GM19328 (cell line): ENCODE data around the gene MRPS23.
"Not testable (repeated sequence)": the region's sequence is repeated elsewhere in the genome, so short reads cannot be mapped to it uniquely, and the experiment has no call there.

Source experiments
- ATAC-seq: cut with Tn5 transposase; IDR thresholded peaks from one replicate; pipeline ENCODE4 v1.9.1; 2021; ENCODE audit warnings: mild to moderate bottlenecking, moderate library complexity; ENCODE audit not compliant: unreplicated experiment

MRPS23 gene

DNA sequence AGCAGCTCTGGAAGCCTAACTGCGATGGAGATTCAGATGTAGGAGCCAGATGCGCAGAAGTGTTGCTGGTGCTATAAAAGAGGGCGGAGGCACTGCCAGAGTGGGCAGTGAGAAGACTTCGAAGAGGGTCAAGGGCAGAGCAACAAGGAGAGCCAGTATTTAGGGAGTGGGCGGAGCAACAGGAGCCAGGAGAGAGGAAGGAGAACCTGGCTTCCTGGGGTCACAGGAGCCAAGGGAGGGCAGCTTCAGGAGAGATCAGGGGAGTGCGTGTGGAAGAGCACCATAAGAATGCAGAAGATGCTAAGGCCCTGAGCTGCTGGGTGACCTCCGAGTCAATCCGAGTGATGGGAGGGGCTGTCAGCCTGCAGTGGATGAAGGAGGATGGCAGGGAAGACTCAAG, 14.4 kb upstream of the MRPS23 start:
- ATAC-seq = no peak

GRCh38 chr17:57862694-57863667, 13.1 kb upstream of the MRPS23 start:
- ATAC-seq = no peak

DNA sequence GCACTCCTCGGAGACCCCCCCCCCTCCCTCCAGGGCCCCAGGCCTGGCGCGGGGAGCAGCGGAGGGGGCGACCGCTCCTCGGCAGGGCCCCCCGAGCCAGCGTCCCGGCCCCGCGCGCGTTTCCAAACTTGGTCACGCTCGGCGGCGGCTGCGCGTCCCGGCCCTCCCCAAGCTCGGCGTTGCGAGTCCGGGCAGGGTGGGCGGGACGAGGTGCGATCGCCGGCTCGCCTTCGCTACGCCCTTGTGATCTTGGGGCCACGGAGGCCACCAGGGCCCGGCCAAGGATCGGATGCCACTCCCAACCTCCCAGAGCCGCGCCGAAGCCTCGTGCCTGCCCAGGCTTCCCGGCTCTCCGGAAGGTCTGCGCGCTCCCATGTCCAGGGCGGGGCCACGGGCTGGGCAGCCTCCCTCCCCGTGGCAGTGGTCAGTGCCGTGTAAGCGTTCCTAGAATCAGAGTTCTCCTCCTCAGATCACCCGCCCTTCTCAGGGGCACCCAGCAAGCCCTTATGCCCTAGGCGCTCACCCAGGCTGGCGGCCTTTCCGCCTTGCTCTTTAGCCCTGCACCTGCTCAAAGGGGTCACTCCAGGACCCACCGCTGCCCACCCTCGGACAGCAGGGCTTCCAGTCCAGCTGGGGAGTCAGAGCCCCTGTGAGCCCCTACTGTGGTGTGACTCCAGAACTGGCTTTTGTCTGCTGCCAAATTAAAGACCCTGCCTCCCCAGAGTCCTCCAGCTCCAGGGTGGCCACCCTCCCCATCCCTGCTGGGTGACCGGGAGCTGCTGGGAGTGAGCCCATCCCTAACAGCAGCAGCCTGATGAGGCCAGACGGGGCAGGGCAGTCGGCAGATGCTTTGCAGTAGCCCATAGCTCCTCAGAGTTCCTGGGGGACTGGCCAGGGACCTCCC, 12.2 kb upstream of the MRPS23 start:
- ATAC-seq = no peak

DNA sequence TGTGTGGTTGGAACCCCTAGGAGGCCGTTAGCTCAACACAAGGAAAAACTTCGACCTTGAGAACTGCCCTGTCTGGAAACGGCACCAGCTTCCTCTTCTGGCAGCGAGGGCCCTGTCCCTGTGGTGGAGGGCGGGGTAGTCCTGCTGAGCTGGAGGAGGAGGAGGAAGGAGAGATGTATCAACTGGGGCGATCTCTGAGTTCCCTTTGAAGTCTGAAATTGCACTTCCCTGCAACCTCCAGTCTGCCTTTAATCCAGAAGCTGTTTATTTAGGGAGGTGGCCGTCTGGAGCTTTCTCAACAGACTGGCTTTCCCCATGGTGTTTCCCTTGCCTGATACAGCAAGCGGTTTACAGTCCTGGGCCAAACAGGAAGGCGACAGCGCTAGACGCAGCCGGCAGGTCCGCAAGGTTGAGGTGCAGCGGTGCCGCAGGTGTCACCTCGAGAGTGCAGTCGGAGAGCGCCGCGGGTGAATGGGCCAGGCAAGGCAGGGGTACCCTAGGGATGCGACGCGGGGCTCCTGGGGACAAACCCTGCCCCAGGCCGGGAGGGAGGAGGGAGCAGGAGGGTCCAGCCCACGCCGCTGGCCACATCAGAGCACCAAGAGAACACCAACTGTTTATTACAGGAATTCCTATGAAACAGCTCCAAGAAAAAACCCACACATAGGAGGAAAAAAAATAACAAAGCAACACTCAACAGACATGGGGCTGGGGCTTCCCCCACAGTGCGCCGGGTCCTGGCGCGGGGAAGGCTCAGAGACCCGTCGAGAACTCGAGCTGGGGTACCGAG, 11.4 kb upstream of the MRPS23 start:
- ATAC-seq = no peak

DNA sequence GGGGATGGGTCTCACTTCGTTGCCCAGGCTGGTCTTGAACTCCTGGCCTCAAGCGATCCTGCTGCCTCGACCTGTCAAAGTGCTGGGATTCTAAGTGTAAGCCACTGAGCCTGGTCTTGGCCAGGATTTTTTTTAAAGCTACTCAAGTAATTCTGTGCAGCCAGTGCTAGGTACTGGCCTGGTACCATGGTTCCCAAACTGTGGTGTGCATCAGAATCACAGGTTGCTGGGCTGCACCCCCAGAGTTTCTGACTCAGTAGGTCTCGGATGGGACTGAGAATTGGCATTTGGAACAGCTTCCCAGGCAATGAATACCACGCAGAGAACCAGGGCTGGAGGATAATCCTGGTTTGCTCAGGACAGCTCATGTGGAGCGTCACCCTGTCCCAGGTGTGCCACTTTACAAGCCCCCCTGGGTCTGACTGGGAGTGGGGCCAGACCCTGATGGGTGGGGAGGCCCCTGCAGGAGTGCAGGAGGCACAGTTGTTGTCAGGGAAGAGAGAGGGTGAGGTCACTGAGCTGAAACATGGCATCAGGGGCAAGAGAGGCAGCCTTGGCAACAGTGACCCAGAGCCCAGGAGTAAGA, 10.7 kb upstream of the MRPS23 start:
- ATAC-seq = no peak

- ATAC-seq = no peak
Observed at GRCh38 chr17:57859601-57860413, 10.0 kb upstream of the MRPS23 start.

DNA sequence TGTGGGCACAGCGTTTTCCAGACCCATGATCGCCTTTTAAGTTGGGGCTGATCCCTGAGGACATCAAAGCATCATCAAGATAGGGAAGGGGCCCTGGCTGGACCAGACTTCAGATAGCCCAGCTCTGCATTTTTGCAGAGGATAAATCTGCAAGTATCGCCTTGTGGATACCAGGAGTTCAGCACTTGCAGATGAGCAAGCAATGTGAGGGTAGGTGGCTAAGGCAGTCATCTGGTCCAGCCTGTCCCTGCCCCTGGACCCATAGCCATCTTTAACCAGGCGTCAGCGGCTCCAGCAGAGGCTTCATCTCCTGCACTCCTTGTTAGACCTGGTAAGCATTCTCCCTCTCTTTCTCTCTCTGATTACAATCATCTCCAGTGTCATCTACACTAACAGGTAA, 9.0 kb upstream of the MRPS23 start:
- no peak for ATAC-seq

DNA sequence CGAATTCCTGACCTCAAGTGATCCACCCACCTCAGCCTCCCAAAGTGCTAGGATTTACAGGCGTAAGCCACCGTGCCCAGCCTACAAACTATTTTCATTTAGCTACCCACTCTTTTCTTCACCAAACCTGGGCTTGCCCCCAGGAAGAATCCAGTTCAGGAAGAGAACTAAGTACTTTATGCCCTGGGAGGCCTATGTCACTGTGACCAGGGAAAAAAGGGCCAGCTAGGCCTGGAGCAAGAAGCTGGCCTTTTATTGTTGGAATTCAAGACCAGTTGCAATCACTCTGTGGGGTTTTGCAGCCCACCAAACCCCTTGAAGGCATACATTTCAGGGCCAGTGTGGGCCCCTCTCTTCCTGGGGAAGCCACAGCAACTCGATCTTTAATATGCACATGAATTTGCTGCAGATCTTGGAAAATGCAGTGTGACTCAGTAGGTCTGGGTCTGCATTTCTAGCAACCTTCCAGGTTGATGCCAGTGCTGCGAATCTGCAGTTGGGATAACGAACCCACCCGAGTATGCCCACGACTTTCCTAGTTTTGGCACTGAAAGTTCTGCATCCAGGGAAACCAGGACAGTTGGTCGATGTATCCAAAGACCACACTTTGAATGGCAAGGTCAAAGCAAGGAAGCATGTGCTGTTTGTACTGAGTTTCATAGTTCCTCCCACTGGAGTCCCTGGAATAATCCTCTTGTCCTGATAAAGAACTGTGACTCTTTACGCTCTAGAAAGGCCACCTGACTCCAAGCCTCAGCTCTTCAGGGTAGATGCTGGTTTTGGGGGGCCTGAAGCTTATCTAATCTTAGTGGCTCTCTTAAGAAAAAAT, 7.2 kb upstream of the MRPS23 start:
- no peak for ATAC-seq

DNA sequence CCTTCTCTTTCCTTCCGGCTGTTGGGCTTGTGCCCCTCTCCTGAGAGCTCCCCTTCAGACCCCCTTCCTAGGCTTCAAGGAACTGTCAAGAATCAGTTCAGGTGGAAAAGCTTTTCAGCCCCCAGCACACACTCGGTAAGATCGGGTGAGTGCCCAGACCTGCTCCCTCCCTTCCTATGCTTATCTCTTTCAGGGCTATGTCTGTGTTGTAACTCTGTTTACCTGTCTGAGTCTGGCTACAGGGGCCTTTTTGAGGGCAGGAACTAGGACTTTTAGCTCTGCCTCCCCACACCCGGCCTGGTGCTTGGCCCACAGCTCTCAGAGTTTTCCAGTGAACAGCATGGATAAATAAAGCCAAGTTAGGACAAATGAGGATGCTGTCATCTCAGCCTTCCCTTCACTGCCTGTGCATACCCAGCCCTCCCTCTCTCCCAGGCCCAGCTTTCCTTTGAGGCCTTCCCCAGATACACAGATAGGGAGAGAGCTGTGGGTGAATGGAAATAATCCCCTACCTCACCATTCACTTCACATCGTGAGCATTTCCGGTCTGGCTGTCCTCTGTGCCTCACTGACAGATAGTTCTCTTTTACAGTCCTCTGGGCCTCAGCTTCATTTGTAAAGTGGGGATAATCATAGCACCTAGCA, 5.7 kb upstream of the MRPS23 start:
- ATAC-seq = no peak

DNA sequence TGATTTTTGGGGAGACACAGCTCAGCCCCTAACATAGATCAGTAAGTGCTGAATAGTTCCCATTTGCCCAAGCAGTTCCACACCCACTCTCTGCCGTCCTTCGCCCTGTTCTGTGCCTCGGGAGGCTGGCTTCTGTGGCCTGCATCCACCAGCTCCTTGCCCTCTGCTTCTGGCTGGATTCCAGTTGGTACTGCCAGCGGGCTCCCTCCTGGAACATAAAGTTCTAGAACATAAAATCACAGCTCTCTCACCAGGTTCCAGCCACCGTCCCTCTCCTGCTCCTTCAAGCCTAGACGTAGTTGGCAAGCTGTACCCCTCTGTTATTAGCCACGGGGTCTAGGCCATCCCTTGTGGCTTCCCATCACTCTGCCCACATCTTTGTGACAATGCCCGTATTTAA, 3.9 kb upstream of the MRPS23 start:
- ATAC-seq = no peak

DNA sequence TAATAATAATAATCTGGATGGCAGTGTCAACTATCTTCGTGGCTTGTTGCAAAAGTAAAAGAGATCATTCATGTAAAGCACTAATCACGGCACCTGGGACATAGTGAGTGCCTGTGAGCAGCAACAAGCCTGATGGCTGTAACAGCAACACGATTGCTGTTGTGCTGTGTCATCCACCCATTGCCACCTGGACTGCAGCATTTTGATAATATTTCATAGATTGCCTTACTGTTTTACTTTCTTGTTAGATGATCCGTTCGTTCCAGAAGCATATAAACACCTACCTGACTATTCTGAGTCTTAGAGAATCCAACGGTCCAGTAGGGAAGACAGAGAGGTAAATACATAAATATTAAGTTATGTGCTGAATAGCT, 3.1 kb upstream of the MRPS23 start:
- ATAC-seq = no peak

DNA sequence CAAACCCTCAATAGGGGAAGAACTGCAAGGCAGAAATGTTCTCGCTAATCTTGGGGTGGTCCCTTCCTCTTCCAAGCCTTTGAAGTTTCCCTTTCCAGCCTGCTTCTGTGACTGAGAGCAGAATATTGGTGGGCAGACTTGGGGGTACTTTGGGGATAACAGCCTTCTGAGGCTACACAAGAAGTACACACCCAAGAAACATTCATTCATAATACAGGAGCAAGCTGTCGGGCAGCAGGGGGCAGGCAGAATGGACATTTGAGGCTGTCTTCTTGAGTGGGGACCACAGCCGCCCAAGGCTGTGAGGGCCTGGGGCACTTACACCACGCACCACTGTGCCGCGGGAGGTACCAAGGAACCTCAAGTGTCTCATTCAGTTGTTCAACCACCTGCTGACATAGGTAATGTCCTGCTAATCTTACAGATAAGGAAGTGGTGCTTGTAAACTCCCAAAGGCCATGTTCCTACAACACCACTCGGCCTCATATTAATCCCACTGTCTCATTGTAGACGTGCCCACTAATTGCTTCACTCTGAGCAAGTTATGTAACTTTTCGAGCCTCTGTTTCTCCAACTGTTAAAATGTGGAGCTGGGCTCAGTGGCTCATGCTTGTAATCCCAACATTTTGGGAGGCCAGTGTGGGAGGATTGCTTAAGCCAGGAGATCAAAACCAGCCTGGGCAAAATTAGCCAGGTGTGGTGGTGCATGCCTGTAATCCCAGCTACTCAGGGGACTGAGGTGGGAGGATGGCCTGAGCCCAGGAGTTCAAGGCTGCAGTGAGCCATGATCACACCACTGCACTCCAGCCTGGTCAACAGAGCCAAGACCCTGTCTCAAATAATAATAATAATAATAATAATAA, 2.5 kb upstream of the MRPS23 start:
- ATAC-seq = no peak

DNA sequence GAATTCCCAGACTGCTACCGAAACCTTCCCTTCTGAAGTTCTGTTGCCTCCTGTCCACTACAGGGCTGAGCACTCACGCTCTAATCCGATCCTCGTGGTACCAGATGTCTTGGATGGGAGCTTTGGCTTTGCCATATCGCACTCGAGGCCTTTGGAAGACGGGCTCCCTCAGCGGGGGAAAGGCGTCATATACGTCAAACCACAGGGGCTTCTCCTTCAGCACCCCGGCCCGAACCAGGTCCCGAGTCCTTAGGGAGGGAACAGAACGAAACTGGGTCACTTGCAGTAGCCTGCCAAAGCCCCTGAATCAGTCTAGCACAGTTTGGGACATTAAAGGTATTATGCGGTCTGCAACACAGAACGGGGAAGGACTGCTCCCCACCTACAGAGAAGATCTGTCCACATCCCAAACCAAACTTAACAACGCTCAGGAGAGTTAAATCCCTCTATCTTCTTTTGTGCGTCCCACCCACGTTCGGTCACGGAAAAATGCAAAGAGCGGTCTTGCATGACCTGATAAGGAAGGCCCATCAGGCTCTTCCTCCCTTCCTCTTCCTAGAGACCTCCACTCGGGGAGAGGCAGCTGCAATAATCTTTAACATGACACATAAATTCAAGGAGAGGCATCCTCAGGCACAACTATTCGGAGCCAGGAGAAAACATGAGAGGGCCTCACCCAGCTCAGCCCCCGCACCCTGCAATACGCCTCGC, 526 bp downstream of the MRPS23 start:
- no peak for ATAC-seq

DNA sequence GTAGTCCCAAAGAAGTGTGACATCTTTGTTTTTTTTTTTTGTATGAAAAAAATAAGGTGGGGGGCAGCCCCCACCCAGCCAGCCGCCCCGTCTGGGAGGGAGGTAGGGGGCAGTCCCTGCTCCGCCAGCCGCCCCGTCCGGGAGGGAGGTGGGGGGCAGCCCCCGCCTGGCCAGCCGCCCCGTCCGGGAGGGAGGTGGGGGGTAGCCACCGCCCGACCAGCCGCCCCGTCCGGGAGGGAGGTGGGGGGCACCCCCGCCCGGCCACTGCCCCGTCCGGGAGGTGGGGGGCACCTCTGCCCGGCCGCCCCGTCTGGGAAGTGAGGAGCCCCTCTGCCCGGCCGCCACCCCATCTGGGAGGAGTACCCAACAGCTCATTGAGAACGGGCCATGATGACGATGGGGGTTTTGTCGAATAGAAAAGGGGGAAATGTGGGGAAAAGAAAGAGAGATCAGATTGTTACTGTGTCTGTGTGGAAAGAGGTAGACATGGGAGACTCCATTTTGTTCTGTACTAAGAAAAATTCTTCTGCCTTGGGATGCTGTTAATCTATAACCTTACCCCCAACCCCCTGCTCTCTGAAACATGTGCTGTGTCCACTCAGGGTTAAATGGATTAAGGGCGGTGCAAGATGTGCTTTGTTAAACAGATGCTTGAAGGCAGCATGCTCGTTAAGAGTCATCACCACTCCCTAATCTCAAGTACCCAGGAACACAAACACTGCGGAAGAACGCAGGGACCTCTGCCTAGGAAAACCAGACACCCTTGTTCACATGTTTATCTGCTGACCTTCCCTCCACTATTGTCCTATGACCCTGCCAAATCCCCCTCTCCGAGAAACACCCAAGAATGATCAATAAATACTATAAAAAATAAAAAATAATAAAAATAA, 3.5 kb downstream of the MRPS23 start:
- ATAC-seq = not testable (repeated sequence)

DNA sequence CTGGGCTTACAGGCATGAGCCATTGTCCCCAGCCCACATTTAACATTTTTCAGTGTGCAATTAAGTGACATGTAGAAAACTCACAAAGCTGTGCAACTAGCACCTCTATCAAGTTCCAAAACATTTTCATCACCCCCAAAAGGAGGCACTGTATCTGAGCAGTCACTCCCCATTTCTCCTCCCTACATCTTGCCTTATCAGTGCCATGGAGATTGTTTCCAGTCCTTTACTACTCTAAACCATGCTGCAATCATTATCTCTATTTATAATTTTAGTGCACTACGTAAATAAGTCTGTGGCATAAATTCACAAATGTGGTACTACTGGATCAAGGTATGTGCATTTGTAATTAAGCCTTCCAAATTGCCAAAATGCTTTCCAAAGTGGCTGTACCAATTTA, 7.6 kb downstream of the MRPS23 start:
- ATAC-seq = no peak

DNA sequence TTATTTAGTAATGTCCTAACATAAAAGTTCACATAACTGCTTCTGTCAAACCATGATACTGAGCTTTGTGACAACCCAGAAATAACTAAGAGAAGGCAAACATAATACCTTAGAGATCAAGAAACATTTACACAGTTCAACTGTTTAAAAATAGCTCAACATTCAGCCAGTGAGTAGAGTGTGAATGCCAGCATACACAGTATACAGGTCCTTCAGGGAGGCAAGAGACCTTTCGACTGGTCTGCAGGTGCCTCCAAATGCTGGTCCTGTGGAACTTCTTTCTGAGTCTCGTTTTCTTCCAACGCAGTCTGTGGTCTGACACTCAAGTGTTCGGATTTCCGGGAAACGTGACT, 10.3 kb downstream of the MRPS23 start:
- ATAC-seq = no peak
